HG02973 (cell line): Measurements from ENCODE around the gene STRC.
"Not testable (repeated sequence)": the region's sequence is repeated elsewhere in the genome, so short reads cannot be mapped to it uniquely, and the experiment has no call there.

Source experiments
- ATAC-seq: cut with Tn5 transposase; IDR thresholded peaks from one replicate; pipeline ENCODE4 v1.9.1; 2021; ENCODE audit warnings: moderate library complexity; ENCODE audit not compliant: unreplicated experiment

Gene STRC

DNA sequence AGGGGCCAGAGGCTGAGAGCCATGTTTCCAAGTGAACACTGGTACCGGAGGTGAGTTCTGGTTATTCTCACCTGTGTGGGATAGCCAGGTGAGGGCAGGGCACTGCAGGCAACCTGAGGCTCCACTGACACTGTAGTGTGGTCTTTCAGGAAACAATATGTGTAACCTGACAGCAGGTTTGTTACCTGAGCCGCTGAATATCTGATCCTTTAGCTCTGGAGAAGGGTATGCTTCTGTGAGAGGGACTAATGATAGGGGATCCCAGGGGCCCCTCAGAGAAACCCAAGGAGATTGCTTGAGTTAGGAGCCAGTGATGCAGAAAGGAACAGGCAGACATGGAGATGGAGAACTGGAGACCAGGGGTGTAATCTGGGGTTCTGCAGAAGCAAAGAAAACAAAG lies at the start of gene STRC:
STRC (minus strand) TSS at position 101 of the 400 bp plus-strand sequence; CDS start at position 23, 78 bp downstream.
- not testable (repeated sequence) for ATAC-seq

DNA sequence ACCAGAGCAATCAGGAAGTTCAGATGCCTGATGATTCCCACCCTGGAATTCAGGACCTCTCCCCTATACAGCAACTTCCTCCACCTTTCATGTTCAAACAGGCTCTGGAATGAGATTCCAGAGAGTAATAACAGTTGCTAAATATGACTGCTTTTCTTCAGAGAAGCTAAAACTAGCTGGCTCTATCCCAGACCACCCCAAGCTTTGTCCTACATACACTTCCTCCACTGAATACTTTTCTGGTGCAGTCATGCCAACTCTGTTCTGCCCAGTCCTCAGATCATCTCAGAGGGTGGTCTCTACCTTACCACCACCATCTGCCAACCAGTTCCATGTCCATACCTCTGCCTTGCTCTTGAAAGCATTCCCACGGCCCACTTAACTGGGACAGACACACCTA lies 47.6 kb upstream of the STRC start:
- ATAC-seq, result not testable (repeated sequence)

DNA sequence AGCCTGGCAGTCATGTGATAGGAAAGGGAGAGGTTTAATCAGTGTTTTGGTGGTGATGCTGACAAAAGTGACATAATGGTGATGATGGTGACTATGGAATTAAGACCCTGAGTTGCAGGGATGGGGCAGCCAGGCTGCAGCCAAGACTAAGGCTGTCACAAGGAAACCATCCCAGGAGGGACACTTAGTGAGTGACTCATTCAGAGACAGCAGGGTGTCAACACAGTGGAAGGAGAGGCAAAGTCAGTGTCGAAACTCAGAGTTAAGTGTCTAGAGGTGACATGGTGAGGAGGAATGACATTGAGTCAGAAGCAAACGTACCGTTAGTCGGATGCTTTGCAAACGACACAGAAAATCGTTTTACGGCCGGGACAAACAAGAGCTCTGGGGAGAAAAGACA lies 44.7 kb upstream of the STRC start:
- ATAC-seq, result not testable (repeated sequence)

DNA sequence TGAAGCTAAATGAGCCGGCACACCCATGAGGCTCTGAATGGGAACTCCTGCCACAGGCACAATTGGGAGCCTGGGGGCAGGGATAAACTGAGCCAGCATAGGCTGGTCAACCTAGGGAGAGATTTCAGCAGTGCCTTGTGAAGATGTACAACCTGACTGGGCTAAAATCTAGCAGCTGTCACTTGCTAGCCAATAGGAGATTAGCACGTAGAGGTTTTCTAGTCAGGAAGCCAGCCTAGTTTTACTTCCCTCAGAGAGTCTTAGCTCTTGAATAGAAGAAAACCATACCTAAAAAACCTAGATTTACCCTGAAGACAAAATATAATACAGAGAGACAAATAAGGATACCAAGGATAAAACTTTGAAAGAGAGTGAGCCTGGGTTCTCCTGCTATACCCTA lies 43.7 kb upstream of the STRC start:
- not testable (repeated sequence) for ATAC-seq

GRCh38 chr15:43659727-43660126 lies 41.1 kb upstream of the STRC start:
- not testable (repeated sequence) for ATAC-seq

GRCh38 chr15:43649430-43649926 lies 30.9 kb upstream of the STRC start:
- not testable (repeated sequence) for ATAC-seq

DNA sequence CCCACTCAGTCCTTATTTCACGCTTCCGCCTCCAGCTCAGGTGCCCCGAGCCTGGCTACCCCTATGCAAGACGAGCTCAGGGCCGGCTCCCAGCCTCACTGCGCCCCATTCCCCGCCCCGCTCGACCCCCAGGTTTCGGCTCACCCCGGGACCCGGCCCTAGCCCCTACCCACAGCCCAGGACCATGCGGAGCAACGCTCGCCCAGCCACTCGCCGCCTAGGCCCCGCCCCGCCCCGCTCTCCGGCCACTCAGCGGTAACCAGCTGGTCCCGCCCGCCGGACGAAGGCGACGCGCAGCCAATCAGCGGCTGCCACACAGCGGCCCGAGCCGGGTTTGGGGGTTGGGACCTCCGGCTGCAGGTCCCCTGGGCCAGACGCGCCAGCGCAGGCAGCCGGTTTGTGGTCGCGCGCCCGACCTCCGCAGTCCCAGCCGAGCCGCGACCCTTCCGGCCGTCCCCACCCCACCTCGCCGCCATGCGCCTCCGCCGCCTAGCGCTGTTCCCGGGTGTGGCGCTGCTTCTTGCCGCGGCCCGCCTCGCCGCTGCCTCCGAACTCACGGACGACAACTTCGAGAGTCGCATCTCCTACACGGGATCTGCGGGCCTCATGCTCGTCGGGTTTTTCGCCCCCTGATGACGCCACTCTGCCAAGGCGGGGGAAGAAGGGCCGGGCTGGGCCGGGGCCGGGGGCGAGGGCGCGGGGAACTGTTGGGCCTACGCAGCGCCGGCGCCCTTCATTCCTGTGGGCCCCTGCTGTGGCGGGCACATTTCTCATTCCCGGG lies 30.2 kb upstream of the STRC start, which contains the start of gene CATSPER2:
CATSPER2 (minus strand) TSS at position 196 of the 781 bp plus-strand sequence. CDS start 783 bp downstream, outside the sequence.
- ATAC-seq, result no peak

GRCh38 chr15:43638464-43639204 lies 20.0 kb upstream of the STRC start:
- ATAC-seq, result not testable (repeated sequence)

DNA sequence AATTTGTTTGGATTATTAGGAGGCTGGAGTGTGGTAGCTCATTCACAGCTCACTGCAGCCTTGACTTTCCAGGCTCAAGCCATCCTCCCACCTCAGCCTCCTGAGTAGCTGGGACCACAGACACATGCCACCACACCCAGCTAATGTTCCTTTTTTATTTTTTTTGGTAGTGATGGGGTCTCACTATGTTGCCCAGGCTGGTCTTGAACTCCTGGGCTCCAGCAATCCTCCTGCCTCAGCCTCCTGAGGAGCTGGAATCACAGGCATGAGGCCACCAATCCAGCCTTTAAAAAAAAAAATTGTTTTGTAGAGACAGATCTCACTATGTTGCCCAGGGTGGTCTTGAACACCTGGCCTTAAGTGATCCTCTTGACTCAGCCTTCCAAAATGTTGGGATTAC lies 8.3 kb upstream of the STRC start:
- not testable (repeated sequence) for ATAC-seq

- no peak for ATAC-seq
Observed at GRCh38 chr15:43625106-43625505, 6.5 kb upstream of the STRC start.

GRCh38 chr15:43622068-43622799 lies 3.6 kb upstream of the STRC start:
- ATAC-seq, result not testable (repeated sequence)

DNA sequence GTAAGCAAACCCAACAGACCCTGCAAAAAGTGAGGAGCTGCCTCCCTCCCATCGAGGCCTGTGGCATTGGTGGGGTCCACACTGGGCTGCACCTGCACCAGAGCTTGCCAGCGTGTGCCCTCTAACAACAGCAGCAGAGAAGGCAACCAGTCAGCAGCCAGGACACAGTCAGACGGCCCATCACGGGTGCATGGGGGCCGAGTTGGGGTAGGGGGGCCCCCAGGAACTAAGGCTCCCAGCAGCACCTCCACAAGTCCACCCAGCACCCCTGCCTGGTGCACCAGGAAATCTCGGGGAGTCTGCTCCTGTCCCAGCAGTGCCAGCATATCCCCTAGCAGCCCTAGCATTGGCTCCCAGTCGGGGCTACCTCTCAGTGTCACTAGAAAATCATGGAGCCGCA lies 850 bp downstream of the STRC start:
- not testable (repeated sequence) for ATAC-seq

- not testable (repeated sequence) for ATAC-seq
Observed at GRCh38 chr15:43602233-43602632, 16.4 kb downstream of the STRC start.

DNA sequence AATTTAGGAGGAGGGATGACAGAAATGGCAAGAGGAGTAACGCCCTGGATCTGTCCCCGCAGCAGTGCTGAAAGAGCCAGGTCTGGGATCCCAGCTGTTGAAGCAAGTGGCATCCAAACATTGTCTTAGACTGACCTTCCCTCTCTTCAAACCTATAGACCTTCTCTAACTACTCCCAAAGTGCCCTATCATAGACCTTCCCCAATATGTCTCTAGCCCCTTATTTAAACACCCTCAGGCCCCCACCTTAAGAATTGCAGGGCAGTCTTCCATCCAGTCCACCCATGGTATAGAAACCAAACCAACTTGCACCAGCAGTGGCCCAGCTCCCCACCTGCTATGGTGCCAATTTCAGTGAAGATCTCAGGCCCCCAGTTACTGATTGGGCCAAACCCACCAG lies 18.4 kb downstream of the STRC start:
- ATAC-seq, result not testable (repeated sequence)

GRCh38 chr15:43599131-43599530 lies 19.5 kb downstream of the STRC start:
- ATAC-seq, result not testable (repeated sequence)

DNA sequence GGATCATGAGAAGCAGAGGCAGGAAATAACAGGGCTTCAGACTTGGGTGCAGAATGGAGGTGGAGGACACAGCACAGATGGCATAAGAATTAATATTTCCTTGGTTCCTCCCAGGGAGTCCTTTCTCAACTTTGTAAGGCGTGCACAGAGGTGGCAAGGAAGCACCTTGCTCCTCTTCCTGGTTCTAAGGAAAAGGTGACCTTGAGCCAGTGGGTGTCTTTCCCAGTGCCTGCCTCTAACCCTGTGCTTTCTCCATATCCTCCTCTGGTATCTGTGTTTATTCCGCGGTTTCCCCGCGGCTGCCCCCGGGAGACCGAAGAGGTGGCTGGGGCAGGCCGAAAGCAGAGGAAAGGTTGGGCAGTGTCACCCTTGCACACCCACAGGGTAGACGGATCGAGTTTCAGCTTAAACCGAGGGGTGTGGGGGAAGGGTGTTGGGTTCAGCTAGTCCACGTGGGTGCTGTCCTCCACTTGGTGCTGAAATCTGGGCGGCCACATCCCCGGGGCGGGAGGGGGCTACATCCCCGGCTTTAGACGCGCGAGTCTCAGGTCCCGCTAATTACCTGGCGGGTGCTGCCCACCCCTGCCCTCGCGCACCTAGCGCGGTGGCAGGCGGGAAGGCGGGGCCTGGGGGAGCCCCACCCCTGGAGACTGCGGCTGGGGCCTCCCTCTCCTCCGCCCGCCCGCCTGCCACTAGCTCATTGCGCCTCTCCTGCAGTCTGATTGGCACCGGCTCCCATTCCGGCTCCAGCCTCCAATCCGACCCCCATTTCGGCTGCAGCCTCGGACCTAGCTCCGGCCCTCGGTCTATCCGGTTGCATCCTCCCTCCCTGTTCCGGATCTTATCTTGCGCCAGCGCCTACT lies 25.0 kb downstream of the STRC start, which contains the start of gene CKMT1B:
CKMT1B (plus strand) TSS at position 700 of the 863 bp plus-strand sequence. CDS start 192 bp downstream, outside the sequence.
- not testable (repeated sequence) for ATAC-seq

GRCh38 chr15:43592841-43593240 lies 25.8 kb downstream of the STRC start:
- ATAC-seq, result not testable (repeated sequence)

DNA sequence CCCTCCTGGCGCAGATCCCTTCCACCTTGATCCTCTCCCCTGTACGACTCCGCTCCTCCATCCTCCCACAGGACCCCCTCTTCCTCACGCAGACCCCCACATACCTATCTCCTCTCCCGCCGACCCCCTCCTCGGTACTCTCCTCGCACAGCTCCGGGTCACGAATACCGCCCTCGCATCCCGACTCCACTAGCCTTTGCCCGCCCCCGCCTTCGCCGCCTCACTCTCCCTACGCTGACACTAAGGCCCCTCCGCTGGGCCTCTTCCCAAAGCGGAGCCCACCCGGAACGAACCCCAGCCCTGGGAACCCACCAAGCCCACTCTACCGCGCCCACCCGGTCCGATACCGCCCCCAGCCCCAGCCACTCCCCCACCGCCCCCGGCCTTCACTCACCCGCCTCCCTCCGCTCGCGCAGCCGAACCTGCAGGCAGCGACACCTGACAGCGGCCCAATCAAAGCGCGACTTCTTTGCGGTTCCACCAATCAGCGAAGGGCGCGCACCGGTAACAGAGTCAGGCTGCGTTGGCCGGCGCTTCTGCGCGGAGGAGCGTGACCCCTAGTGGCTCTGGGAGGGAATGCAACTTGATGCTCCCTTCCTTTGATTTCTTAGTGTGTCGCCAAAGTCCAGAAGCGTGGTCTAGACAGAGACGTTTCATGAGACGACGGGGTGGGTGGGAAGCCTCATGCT lies 28.7 kb downstream of the STRC start, which contains the start of gene PPIP5K1:
PPIP5K1 (minus strand) TSS at position 431 of the 689 bp plus-strand sequence. CDS start 5,704 bp downstream, outside the sequence.
- peak; percentile 89 for ATAC-seq

GRCh38 chr15:43574607-43575006 lies 44.0 kb downstream of the STRC start:
- ATAC-seq, result not testable (repeated sequence)
